ENCODE measurements around the gene TMEM116.

- TF ChIP-seq CTCF (IDR thresholded peaks at IDR 0.05; ENCODE audit: extremely low read depth in 1 of 2, insufficient read depth in 1 of 2, low read depth in 1 of 2, low read length in 2 of 2) (no peak), MYC (IDR thresholded peaks at IDR 0.05; ENCODE audit: low read depth, low read length) (no peak), JUN (IDR thresholded peaks at IDR 0.05; ENCODE audit: borderline replicate concordance, insufficient read depth, insufficient read length, low read depth) (no peak), FOS (IDR thresholded peaks at IDR 0.05; ENCODE audit: borderline replicate concordance, insufficient read depth, low read length) (no peak), MAX (IDR thresholded peaks at IDR 0.05; ENCODE audit: insufficient read depth, insufficient read length) (no peak), POLR2A (IDR thresholded peaks at IDR 0.05; ENCODE audit: low read depth, low read length) (no peak), EZH2 (IDR thresholded peaks at IDR 0.05; ENCODE audit: borderline replicate concordance, low read depth, low read length, severe bottlenecking) (no peak), POLR2AphosphoS5 (IDR thresholded peaks at IDR 0.05; ENCODE audit: insufficient read depth, low read depth, low read length) (no peak), GATA2 (IDR thresholded peaks at IDR 0.05; ENCODE audit: insufficient read depth, insufficient read length, low read depth, low read length) (no peak)
Observed at GRCh38 chr12:111942557-111942956, 70.4 kb downstream of the TMEM116 start.

Data from endothelial cell of umbilical vein (primary cell).